ES-I3 (cell line): ENCODE data around the gene TMEM178B.
A peak's percentile ranks its signal among the peaks of the same experiment; 100 is the strongest.

Source experiments
- H3K36me3 ChIP-seq: 2 replicates; pipeline ENCODE4 v1.6.1; 2013; ENCODE audit warnings: mild to moderate bottlenecking, low read length, control low read depth, moderate library complexity; ENCODE audit not compliant: insufficient read depth
- H3K4me1 ChIP-seq: 2 replicates; pipeline ENCODE4 v1.6.1; 2013; ENCODE audit warnings: mild to moderate bottlenecking, control low read depth, low read length; ENCODE audit not compliant: insufficient read depth
- H3K9ac ChIP-seq: 2 replicates; pipeline ENCODE4 v1.6.1; 2013; ENCODE audit warnings: low read depth, mild to moderate bottlenecking, low read length, moderate library complexity
- H3K9me3 ChIP-seq: 2 replicates; pipeline ENCODE4 v1.6.1; 2013; ENCODE audit warnings: mild to moderate bottlenecking, low read length, moderate library complexity; ENCODE audit not compliant: control insufficient read depth, insufficient read depth

The TMEM178B gene

DNA sequence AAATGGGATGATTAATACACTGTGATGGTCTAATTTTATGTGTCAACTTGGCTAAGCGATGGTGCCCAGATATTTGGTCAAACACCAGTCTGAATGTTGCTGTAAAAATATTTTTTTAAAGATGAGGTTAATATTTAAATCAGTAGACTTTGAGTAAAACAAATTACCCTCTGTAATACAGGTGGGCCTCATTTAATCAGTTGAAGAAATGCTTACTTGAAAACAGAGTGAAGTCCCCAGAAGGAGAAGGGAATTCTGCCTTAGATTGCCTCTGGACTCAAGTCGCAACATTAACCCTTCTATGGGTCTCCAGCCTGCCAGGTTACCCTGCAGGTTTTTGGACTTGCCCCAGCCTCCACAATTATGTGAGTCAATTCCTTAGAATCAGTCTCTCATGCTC lies 427.6 kb downstream of the TMEM178B start:
- H3K4me1 ChIP-seq, result no peaks in the 10 kb centered on the region; the same call in 1 of the 2 replicates
- H3K36me3 ChIP-seq, result no peaks in the 10 kb centered on the region
- no peaks in the 10 kb centered on the region for H3K9me3 ChIP-seq
- no peak overlapping the region for H3K9ac ChIP-seq

DNA sequence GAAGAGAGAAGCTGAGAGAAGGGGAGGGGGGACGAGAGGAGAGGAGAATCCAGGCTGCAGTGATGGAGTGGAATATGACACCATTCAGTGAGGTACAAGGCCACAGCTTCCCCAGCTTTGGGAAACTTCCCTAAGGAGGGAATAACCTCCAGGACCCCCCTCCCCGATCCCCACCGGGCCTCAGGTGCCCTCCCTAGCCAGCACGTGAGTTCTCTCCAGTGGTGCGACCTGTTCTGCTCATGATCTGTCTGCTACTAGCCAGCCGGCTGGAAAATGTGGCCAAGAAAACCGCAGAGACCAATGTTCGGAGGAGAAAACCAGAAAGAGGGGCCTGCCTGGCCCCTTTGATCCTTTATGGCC lies 437.4 kb downstream of the TMEM178B start:
- 0 out of 2 replicates have a peak, but pooled peaks cover 4% of the 10 kb centered on the region for H3K4me1 ChIP-seq
- no peaks in the 10 kb centered on the region for H3K36me3 ChIP-seq
- H3K9ac ChIP-seq, result peak overlapping the region; percentile 17; the same call in 1 of the 2 replicates
- H3K9me3 ChIP-seq, result peaks cover 6% of the 10 kb centered on the region

DNA sequence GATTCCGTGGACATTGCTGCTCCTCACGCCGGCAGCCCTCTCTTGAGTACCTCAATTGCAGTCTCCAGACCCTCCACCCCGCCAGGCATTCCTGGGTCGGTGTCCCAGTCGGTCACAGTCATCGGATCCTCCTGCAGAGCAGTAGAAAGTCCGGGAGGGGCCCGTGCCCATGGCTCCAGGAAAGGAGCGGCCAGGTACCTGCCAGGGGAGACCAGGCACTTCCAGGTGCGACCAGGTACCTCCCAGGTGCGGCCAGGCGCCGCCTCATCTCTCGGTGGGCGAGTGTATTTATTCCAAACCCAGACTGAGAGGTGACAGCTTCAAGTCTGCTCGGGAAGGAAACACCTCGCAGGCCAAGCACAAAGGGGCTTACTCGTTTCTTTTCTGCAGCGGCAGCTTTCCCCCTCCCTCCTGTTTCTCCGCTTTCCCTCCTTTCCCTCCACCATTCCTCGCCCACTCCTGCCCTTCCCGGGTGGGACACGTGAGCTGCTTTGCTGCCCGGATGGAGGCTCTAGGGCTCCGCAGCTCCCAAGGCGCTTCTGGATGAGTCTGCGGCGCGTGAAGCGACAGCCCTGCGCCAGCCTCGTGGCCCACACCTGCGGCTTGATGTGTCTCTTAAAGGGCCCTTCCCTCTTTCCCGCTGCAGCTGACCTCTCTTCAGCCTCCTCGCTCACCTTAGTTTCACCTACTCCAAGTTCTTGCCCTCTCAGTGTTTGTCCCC lies 438.0 kb downstream of the TMEM178B start:
- peaks cover 6% of the 10 kb centered on the region for H3K9me3 ChIP-seq
- no peaks in the 10 kb centered on the region for H3K36me3 ChIP-seq
- 0 out of 2 replicates have a peak, but pooled peaks cover 4% of the 10 kb centered on the region for H3K4me1 ChIP-seq
- peak overlapping the region; percentile 17; the same call in 1 of the 2 replicates for H3K9ac ChIP-seq

DNA sequence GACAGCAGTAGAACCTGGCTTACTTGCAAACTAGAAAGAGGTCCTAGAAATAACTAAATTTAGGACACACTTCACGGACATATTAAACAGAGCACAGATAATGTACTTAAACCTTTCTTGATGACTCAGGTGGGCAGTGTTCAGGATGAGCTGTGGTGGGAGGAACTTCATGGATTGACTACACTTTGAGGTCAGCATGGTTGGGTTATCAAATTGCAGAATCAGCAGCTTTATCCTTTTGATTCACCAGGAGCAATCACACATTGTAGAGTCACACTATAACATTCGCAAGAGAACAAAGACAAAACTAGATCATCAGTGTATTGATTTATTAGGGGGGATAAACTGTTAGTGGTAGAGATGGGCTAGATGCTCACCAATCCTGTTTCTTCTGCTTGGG lies 438.7 kb downstream of the TMEM178B start:
- H3K36me3 ChIP-seq, result no peaks in the 10 kb centered on the region
- H3K4me1 ChIP-seq, result 0 out of 2 replicates have a peak, but pooled peaks cover 4% of the 10 kb centered on the region
- H3K9me3 ChIP-seq, result peaks cover 6% of the 10 kb centered on the region
- no peak overlapping the region for H3K9ac ChIP-seq

DNA sequence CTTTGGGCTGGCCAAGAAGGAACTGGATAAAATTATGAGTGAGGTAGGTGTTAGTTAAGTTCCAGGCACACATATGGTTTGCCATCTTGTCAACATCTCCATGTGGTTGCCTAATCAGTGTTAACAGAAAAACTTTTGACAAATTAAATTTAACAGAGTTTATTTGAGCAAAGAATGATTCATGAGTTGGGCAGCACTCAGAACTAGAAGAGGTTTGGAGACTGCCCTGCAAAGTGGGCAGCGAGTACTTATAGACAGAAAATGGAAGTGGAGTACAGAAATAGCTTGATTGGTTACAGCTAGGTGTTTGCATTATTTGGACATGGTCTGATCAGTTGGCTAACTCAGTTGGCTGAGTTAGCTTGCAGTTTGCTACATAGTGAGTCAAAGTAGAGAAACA lies 439.9 kb downstream of the TMEM178B start:
- Histone ChIP-seq H3K36me3 (no peaks in the 10 kb centered on the region), H3K9me3 (peaks cover 6% of the 10 kb centered on the region), H3K9ac (no peak overlapping the region)

DNA sequence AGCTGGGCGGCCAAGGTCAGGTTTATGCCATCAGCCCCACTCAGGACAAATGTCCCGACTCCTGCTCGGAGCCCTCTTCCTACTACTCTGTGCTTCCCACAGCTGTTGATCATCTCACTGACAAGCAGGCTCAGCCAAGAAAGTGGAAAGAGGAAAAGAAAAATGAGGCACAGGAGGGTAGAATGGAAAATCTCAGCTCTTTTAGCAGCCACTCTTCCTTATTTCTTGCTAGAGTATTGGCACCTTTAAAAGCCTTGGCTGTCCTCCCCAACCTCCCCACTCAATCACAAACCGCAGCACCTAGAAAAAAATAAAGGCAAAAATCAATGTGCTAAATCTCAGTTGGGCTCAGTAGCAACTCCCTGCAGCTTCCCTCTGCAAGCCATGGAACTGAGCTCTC lies 442.1 kb downstream of the TMEM178B start:
- Histone ChIP-seq H3K4me1 (0 out of 2 replicates have a peak, but pooled peaks cover under 1% of the 10 kb centered on the region), H3K9ac (no peak overlapping the region), H3K9me3 (peaks cover 6% of the 10 kb centered on the region), H3K36me3 (no peaks in the 10 kb centered on the region)

More for the DNA sequence above, 439.9 kb downstream of the TMEM178B start:
- 0 out of 2 replicates have a peak, but pooled peaks cover 4% of the 10 kb centered on the region for H3K4me1 ChIP-seq

DNA sequence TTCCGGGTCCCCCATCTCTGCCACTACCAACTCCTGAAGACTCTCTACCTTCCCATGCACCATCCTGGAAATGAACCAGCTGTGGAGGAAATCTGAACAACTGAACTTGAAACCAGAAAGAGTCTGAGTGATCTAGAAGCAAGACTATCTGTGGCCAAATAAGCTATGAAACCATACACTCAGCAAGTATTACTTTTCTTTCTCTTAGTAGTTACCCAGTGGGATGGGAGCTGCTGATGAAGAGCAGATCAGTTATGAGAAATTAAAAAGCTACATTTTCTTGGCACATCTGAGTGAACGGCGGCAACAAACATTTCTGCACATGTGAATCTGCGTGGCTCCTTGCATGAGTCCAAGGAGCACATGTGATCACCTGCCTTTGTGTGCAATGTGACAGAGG lies 445.8 kb downstream of the TMEM178B start:
- Histone ChIP-seq H3K9ac (no peak overlapping the region), H3K36me3 (no peaks in the 10 kb centered on the region), H3K4me1 (no peaks in the 10 kb centered on the region), H3K9me3 (no peaks in the 10 kb centered on the region)

DNA sequence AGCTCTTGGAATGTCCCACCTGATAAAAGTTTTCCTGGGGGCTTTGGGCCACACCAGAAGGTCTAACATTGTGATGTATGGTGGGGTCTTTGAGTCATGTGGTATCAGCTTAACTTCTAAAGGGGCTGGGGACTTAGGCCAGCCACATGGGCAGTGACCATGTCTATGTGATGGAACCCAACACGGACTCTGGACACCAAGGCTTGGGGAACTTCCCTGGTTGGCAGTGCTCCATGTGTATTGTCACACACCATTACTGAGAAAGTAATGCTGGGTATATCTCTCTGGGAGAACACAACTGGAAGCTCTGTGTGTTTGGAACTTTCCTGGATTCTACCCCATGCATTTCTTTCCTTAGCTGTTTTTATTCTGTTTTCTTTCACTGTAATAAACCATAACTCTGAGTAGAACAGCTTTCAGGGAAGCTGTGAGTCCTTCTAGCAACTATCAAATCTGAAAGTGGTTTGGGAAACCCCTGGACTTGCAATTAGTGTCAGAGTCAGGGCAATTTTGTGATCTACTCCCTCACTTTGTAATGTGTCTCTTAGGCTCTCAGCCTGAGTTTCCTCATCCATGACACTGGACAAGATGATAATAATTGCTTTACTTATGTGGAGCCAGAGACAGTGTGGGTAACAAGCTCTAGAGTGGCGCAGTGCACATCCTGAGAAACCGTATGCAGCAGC lies 448.9 kb downstream of the TMEM178B start:
- no peak overlapping the region for H3K9ac ChIP-seq
- peaks cover 3% of the 10 kb centered on the region; the same call in 1 of the 2 replicates for H3K4me1 ChIP-seq
- no peaks in the 10 kb centered on the region for H3K36me3 ChIP-seq
- no peaks in the 10 kb centered on the region for H3K9me3 ChIP-seq

DNA sequence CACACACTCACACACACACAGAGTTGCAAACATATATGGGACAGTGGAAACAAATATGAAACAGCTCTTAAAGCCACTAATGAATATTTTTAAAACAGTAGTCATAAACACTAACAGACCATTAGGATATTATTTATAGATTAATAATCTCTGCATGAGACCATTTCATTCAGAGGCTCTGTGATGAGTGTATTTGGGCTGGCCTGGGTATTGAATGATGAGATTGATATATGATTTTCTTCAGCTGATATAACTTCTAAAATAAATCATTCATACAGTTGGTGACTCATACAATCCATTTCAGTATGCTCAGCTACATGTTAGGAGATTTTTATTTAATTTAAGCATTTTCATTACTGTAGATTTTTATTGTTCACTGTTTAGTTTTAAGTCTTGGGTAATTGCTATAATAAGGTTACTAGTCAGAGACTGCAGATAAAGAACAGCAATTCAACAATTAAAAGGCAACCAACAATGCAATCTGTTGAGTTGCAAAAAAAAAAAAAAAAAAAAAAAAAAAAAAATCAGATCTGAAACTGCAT lies 452.2 kb downstream of the TMEM178B start:
- peaks cover 3% of the 10 kb centered on the region; the same call in 1 of the 2 replicates for H3K4me1 ChIP-seq
- H3K9me3 ChIP-seq, result no peaks in the 10 kb centered on the region
- no peak overlapping the region for H3K9ac ChIP-seq
- H3K36me3 ChIP-seq, result no peaks in the 10 kb centered on the region

DNA sequence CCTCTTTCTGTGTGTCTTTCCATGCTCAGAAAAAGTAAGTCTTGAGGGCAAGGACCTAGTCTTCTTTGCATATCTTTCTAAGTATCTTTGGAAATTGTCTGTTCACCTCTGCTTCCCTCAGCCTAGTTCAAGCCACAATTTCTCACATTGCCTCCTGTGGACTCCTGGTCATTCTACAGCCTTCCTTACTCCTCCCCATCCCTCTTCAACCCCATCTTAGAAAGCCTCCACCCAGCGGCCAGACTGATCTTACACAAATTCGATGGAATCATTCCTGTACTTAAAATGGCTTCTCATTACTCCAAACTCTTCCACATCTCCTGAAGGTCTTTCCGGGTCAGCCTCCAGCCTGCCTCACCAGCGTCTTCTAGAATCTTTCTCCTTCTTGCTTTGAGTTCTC lies 453.2 kb downstream of the TMEM178B start:
- H3K9me3 ChIP-seq, result no peaks in the 10 kb centered on the region
- no peaks in the 10 kb centered on the region for H3K36me3 ChIP-seq
- no peak overlapping the region for H3K9ac ChIP-seq
- H3K4me1 ChIP-seq, result peaks cover 3% of the 10 kb centered on the region; the same call in 1 of the 2 replicates

DNA sequence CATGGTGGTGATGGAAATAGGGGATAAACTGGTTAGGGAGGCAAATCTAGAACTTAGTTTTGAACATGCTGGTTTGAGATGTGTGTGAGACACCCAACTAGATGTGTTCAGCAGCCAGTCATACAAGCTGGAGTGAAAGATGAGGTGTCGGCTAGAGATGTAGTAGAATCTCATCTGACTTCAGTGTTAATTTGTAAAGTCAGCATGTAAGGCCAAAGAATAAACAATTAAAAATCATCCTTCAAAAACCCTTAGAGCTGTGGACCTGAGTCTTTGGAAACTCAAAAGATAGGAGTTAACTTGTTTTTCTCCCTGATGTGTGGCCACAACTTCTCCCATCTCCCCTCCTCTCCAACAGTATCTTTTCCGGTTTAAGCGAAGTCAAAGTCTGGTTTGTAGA lies 454.5 kb downstream of the TMEM178B start:
- Histone ChIP-seq H3K9ac (no peak overlapping the region), H3K4me1 (peaks cover 3% of the 10 kb centered on the region; the same call in 1 of the 2 replicates), H3K36me3 (no peaks in the 10 kb centered on the region), H3K9me3 (no peaks in the 10 kb centered on the region)
